IPS-11a (cell line): ENCODE results near the gene LUC7L3.
A peak's percentile ranks its signal among the peaks of the same experiment; 100 is the strongest.

Experiments
- H3K4me3 ChIP-seq: one replicate; pipeline ENCODE4 v1.5.1; 2013; ENCODE audit warnings: low read depth, low read length, control low read depth

LUC7L3 gene

DNA sequence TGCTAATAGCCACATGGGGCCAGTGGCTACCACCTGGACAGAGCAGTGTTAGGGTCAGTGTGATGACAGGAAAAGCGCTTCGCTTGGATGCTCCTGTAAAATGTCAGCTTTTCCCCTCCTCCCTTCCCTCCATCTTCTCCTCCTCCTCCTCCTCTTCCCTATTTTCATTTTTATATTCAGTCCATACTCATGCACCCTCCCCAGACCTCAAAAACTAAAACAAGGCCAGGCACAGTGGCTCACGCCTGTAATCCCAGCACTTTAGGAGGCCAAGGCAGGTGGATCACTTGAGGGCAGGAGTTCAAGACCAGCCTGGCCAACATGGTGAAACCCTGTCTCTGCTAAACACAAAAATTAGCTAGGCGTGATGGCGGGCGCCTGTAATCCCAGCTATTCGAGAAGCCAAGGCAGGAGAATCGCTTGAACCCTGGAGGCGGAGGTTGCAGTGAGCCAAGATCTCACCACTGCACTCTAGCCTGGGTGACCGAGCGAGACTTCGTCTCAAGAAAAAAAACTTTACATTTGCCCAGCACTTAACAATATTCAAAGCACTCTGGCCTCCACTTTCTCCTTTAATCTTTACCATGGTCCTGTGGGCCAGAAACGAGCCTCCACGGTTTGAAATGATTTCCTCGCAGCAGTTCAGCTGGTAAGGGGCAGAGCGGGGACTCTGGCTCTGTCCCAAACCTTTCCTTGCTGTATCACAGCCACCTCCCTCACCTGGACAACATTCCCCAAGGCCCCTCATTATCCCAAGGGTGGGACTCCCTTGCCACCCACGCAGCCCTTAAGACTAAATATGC is 33.5 kb upstream of the LUC7L3 start:
- no peak overlapping the region for H3K4me3 ChIP-seq

DNA sequence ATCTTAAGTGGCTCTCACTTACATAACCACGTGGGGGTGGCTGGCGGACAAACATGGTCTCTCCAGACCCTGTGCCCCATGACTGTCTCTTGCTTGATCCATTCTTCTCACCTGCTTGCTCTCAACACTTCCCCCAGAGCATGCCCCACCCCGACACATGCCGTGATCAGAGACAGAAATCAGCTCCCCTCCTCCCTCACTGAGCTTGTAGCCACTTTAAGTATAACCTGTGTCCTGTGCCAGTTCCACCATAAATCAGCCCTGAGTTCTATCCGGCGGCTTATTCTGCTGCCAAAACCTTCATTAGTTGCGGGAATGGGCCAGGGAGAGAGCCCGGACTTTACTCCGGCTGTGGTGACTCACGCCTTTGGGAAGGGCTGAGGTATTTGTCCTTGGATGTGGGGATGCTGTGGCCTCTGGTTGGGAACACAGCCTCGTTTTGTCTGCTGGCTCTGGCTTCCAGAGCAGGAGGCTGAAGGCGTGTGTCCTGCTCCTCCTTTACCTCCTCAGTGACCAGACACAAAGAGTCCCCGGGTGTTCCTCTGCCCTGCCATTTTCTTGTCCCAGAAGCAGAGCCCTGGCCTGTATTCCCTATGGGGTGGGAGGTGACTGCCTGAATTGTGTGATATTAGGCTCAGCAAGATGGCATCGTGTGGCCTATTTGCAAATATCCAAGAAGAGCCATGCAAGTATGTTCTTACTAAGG is 32.8 kb upstream of the LUC7L3 start:
- H3K4me3 ChIP-seq, result no peak overlapping the region

DNA sequence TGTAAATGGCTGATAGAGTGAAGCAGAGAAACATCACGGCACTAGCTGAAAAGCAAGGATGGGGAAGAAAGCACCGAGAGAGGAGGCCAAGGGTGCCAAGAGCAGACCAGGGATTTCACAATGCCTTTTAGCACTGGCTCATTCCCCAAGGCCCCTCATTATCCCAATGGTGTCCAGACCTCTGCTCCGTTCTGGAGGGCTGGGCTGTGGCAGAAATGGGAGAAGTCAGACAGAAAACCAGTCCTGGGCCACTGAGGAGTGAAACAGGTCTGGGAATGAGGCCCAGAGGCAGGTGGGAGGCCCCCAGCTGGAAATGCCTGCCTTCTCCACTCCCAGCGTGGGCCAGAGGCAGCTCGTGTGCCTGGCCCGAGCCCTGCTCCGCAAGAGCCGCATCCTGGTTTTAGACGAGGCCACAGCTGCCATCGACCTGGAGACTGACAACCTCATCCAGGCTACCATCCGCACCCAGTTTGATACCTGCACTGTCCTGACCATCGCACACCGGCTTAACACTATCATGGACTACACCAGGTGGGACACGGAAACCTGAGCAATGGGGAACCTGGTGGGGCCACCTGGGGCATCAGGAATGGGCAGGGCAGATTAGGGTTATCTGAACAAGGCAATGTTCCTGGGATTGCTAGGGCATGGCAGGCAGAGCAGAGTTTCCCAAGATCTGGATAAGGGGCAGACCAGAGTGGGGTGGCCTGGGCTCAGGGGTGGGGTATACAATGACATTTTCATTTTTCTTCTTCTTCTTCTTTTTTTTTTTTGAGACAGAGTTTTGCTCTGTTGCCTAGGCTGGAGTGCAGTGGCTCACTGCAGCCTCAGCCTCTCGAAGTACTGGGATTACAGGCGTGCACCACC is 32.0 kb upstream of the LUC7L3 start:
- no peak overlapping the region for H3K4me3 ChIP-seq

DNA sequence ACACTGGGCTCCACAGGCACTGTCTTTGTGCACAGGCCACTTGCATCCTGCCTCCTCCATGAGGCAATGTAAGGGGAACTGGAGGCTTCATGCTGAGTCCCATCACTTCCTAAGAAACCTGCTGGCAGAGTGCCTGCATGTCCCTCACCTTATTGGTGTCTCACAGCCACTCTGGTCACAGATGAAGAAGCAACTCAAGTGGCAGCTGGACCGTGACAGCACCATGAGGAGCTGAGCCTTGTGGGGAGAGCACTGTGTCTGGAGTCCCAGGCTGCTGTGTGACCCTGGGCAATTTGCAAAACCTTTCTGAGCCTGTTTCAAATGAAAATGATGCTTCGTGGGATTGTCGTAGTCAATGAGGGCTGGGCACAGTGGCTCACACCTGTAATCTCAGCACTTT is 31.2 kb upstream of the LUC7L3 start:
- no peak overlapping the region for H3K4me3 ChIP-seq

DNA sequence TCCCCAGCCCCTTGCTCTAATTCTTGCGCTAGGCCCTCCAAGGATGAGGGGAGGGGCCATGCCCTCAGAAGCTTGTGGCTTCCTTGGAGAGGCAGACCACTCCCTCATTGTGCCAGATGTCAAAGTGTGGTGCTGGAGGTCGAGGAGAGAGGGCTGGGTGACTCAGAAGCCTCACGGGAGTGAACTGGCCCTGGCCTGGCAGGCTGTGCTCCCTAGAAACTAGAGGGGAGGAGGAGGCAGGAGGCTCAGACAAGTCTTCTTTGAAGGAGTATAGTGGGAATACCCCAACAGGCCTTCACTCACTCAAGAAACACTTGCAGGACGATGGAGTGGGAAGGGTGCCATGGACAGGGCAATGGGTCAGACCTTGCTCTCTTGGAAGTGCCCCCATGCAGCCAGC is 30.2 kb upstream of the LUC7L3 start:
- no peak overlapping the region for H3K4me3 ChIP-seq

DNA sequence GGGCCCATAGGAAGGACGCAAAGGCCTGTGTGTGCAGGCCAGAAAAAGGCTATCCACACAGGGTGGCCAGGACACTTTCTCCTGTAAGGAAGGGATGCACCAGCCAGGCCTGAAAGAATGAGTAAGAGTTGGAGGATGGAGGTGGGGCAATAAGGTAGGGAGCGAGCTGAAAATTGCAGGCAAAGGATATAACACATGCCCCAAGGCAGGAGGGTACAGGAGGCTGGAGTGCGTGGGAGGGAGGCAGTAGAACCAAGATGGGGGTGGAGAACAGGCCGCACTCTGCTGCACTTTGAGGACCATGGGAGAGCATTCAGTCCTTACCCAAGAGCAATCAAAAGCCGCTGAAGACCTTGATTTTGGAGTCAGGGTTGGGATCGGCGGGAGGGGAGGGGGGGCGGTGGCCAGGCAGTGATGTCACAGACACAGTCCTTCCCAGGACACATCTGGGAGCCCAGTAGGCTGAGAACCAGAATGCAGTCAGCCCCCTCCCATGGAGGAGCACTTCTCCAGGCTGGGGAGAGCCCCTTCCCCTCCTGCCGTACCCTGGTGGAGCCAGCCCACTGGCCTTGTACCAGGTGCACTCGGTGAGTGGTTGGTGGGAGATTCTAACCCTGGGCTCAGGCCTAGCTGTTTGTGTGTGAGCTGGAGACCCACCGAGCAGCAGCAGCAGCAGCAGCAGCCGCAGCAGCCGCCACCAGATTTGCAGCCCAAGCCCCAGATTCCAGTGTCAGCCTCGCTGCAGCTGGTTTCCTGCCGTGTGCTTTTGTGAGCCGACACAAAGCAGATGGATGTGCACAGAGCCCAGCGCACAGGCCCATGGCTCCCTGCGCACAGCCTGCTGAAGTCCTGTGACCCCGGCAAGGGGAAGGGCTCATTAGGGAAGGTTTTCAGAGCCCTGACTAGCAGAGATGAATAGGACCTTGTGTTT is 29.2 kb upstream of the LUC7L3 start:
- H3K4me3 ChIP-seq, result no peak overlapping the region

DNA sequence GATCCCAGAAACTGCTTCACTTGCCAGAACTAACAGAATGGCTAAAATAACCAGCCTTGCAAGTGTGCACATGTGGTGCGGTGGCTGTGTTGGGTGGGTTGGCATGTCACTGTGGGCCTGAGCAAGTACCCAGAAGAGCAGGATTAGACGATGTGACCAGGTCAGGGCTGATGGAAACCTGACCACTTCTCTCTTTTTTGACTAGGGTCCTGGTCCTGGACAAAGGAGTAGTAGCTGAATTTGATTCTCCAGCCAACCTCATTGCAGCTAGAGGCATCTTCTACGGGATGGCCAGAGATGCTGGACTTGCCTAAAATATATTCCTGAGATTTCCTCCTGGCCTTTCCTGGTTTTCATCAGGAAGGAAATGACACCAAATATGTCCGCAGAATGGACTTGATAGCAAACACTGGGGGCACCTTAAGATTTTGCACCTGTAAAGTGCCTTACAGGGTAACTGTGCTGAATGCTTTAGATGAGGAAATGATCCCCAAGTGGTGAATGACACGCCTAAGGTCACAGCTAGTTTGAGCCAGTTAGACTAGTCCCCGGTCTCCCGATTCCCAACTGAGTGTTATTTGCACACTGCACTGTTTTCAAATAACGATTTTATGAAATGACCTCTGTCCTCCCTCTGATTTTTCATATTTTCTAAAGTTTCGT is 28.4 kb upstream of the LUC7L3 start:
- H3K4me3 ChIP-seq, result no peak overlapping the region

DNA sequence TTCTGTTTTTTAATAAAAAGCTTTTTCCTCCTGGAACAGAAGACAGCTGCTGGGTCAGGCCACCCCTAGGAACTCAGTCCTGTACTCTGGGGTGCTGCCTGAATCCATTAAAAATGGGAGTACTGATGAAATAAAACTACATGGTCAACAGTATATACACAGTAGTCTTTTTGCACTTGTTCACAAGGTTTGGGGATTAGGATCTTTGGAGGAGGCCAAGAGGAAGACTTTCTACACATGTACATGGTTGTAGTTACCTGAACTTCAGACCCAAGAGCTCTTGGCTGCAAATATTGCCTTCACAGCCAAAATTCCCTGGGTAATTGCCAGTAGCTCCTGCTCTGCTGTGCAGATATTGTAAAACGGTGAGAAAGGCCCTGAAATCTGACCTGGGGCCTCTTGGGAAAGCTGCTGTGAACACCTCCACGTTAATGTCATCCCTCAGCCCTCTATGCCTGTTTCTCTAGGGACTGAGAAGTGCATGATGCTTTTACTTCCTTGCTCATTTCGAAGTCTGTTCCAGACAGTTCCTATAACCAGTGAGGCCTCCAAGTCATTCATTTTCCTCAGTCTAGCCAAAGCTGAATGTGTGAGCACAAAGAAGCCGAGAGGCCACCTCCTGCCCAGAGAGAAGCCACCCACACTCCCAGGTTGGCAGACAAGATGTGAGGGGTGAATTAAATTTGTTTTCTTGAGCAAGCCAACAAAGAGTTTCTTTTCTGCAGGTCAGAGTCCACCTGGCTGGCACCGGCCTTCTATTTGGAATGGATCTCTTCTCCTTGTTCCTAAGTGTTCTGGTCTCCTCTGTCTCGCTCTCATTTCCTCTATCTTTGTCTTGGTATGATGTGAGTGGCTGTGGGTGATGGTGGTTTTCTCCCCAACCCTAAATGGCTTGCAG is 27.6 kb upstream of the LUC7L3 start:
- no peak overlapping the region for H3K4me3 ChIP-seq

DNA sequence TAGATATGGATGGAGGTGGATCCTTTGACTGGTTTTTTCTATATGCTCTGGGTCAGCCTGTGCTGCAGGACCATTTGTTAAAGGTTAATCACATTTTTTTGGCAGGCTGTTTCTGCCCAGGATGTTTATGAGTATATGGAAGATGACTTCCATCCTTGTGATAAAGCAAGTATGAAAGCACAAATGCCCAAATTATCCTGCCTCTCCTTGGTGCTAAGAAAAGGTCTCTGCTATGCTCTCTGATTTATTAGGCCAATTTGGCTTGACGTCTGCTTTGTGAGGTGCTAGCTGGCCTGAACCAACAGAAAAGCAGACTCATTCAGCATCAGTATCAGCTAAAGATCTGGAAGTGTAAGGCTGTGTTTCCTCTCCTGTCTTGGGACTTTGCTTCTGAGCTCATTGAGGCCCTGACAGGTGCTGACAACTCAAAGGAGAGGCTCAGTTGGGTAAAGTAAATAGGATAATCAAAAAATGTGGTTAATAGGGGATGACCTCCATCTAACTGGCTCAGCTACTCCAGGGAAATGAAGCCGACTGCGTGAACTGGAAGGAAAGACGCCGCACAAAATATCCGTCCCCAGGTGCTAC is 26.9 kb upstream of the LUC7L3 start:
- H3K4me3 ChIP-seq, result no peak overlapping the region

DNA sequence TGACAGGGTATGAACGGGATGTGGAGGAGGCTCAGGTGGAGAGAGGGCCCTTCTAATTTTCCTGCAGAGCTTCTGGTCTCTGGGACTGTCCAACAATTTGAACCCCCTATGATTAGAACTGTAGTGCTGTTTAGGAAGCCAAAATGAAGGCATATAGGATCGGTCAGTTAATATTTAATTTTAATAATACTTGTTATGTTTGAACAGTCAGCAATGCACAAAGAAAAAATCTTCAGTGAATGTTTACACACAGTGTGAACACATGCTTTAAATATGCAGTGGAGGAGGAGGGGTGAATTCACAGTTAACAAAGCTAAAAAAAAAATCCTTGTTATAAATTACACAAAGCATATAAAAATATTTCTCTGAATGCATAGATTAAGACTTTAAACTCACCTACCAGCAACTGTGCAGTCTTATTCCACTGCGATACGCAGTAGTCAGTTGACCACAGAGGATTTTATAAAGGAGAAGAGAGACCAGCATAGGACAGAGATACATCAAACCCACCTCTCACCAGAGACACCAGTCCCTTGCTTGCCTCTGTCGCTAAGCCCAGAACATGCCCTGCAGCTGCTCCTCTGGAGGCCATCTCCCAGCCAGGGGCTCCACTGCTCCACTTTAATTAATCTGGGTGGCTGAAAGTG is 26.2 kb upstream of the LUC7L3 start:
- H3K4me3 ChIP-seq, result no peak overlapping the region

DNA sequence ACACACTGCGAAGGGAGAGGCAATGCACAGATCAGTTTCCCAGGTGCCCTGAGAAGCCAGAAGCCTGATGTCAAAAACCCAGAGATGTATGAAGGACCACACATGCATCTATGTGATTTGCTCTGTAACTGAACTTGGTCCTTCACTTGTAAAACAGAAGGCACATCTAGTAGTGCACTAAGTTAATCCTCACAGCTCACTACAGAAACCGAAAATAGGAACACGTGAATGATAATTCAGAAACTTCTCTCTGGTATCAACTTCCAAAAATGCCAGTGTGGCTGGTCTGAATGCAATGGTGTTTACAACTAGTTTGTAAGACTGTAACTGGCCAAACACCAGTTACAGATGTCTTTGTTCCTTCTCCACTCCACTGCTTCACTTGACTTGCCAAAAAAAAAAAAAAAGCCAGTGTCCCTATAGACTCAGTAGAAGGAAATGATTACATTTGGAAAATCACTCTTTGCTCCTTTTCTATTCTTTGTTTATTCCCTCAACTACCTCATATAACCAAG is 23.0 kb upstream of the LUC7L3 start:
- no peak overlapping the region for H3K4me3 ChIP-seq

DNA sequence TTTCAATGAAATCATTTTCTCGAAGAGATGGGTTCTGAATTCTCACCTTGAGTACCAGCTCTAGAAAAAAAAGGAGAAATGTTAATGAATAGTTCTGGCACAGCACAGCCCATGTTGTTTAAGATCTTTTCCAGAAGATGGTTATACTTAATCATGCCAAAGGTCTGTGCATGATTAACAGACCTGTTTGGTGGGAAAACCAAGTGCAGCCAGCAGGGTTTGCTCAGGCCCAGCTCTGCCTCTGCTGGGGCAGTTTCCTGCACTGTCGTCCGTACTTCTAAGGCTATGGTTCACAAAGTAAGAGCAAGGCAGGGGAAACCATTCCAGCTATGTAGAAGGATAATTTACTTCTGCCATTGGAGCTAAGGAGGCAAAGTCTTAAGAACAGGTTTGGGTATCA is 22.3 kb upstream of the LUC7L3 start:
- H3K4me3 ChIP-seq, result no peak overlapping the region

DNA sequence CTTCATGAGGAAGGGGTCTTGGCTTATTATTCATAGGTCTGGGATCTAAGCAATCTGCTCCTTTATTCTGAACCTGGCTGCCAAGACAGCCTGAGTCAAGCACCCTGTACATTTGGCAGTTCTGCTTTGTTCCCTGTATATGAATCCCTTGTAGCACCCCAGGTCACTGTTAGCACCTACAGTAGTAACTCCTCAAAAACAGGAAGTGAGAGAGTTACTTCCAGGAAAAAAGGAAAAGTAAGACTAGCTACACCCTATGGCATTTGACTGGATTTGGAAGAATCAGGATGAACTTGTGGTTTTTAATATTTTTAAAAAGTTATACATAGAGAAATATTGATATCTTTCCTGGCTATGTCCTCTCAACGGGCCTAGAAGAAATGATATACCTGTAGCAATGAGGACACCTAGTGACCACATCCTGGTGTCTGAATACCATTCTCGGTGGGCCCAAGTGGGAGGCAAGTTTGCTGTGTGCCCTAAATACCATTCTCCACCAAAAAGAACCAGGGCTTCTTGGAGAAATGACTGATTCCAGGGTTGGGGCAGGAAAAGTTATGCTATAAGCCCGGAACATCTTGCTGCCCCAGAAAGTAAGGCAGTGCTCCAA is 21.6 kb upstream of the LUC7L3 start:
- H3K4me3 ChIP-seq, result no peak overlapping the region

DNA sequence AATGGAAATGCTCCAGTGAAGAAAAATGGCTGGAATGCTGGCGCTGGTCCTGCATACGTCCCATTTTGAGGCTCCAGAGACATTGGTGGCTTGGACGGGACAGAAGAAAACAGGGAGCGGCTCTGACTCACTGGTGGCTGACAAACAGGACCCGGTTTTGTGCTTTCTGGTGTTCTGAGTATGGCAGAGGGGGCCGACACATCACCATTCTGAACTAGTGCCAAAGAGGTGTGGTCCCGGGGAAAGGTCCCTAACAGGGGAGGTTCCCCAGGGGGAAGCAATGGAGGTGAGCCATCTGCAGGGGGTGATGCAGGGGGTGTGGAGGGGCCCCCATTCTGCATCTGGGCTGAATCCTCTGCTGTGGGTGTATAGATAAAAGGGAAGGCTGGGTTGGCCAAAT is 20.0 kb upstream of the LUC7L3 start:
- H3K4me3 ChIP-seq, result no peak overlapping the region

DNA sequence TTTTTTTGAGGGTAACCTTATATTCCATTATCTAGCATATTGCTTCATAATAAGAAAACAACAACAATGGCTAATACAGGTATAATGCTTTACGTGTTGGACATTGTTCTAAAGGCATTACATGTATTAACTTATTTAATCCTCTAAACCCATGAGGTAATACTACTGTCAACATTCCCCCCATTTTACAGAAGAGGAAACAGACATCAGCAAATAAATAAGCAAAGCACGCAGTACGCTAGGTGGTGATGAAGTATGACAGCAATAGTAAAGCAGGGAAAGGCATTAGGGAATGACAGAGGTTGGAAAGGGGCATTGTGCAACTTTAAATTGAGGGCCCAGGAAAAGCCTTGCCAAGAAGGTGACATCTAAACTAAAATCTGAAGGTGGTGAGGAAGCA is 16.2 kb upstream of the LUC7L3 start:
- no peak overlapping the region for H3K4me3 ChIP-seq

DNA sequence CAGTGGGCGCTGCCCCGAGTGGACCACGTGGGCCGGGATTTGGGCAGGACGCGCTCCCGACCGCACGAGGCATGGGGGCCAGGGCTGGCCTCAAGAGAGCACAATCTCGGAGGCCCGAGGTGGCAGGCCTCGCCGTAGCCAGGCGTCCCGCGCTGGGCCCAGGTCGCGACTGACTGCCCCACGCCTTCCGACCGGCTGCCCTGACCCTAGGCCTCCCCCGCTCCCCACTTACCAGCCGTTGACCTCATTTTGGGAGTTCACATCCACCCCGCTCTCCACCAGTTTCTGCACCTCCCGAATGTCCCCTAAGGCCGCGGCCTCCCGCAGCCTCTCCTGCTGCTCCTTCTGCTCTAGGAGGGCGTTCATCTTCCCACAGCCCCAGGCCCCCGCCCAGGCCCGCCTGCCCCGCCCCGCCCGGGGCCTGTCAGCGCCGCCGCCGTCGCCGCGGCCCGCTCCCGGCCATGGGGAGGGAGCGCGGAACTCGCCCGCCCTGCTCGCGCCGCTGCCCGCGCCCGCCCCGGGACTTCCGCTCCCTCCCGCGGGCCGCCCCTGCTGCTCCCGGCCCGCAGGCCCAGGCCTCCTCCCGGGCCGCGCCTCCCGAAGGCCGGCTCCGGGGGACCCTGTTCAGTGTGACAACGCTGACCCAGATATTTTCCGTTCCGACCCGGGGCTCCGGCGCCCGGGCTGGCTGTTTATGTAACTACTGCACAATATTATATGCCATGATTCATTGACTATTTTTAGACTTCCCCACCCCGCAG is 11.9 kb upstream of the LUC7L3 start, which contains the start of gene ANKRD40:
Gene ANKRD40 (minus strand): TSS at position 626 of the 761 bp plus-strand sequence. CDS start 260 bp downstream, at position 366.
- H3K4me3 ChIP-seq, result peak within 1 kb of the TSS; percentile 86
